HepG2 (cell line): ENCODE measurements around the gene IRF6. TPM values are rescaled to one million over a fixed set of nuclear protein-coding genes. Genes with fewer than 3 reads are reported as not detected.

Source experiments
- ATAC-seq: fragments of 200-7000 bp; cut with Tn5 transposase; 3 replicates; pipeline ENCODE4 v1.9.1; 2020; ENCODE audit warnings: mild to moderate bottlenecking, moderate library complexity
- BruUV-seq: library from RNA; stranded (reverse); fragments of 400-500 nt; replicated peaks from 2 replicates; lab custom pipeline; 2021; lab: Mats Ljungman, UMichigan
- CTCF ChIA-PET: fragments of 300-600 bp; formaldehyde crosslinking; extraction: SDS; loops from one replicate; lab custom pipeline; 2021; ENCODE audit warnings: low total read pairs, inconsistent platforms, low intra/inter-chr PET ratio; lab: Yijun Ruan, JAX
- POLR2A ChIA-PET: fragments of 350-600 bp; sonication (Branson Sonifier 250); formaldehyde crosslinking; loops from one replicate; lab custom pipeline; 2020; ENCODE audit warnings: antibody characterized with exemption, inconsistent platforms; lab: Yijun Ruan, JAX
- DNase-seq: peaks from one replicate; pipeline ENCODE4 v3.0.0-alpha.2; 2015; ENCODE audit warnings: low spot score
- FAIRE-seq: peaks from 3 replicates; lab custom pipeline; 2011; peaks lifted over from hg19 to GRCh38; lab: Jason Lieb, UNC
- H2AFZ ChIP-seq: one replicate; pipeline ENCODE4 v1.6.1; 2011; ENCODE audit warnings: low read length, inconsistent platforms
- H3K27ac ChIP-seq: fragments of 300-600 bp; 3 replicates; pipeline ENCODE4 v1.8.0; 2011; ENCODE audit warnings: mixed run types, mild to moderate bottlenecking, mixed read lengths, low read length, inconsistent platforms; ENCODE audit not compliant: insufficient read depth; ENCODE audit errors: extremely low read length
- H3K27me3 ChIP-seq, 2 experiments: fragments of 200-600 bp in 1 of 2; 2 replicates in 1 of 2; 3 replicates in 1 of 2; pipeline versions ENCODE4 v1.6.0 to v1.8.0; 2011; ENCODE audit warnings: low read length in 2 of 2, mild to moderate bottlenecking in 2 of 2, moderate library complexity in 2 of 2, inconsistent platforms in 1 of 2; ENCODE audit not compliant: insufficient read depth in 2 of 2, control insufficient read depth in 1 of 2
- H3K36me3 ChIP-seq, 2 experiments: fragments of 200-600 bp in 1 of 2; replicated peaks in 1 of 2; 2 replicates in 1 of 2; 3 replicates in 1 of 2; pipeline versions ENCODE4 v1.5.1 to v1.8.0; 2011; ENCODE audit warnings: low read length in 2 of 2, inconsistent platforms in 1 of 2; ENCODE audit not compliant: insufficient read depth in 2 of 2, control insufficient read depth in 1 of 2
- H3K4me1 ChIP-seq: 2 replicates; pipeline ENCODE4 v1.5.1; 2012; ENCODE audit warnings: low read length, inconsistent platforms; ENCODE audit not compliant: insufficient read depth
- H3K4me2 ChIP-seq: 2 replicates; pipeline ENCODE4 v1.6.0; 2011; ENCODE audit warnings: low read depth, low read length, inconsistent platforms
- H3K4me3 ChIP-seq, 3 experiments: fragments of 200-600 bp in 1 of 3; sonication (generic), shearing (Covaris generic) in 1 of 3; replicated peaks in 1 of 3; 2 replicates each; pipeline ENCODE4 v1.5.1; 2011 to 2016; ENCODE audit warnings: low read length in 3 of 3, inconsistent platforms in 2 of 3, low read depth in 2 of 3, mild to moderate bottlenecking in 2 of 3, control low read depth in 1 of 3, mixed read lengths in 1 of 3; ENCODE audit not compliant: insufficient read depth in 1 of 3
- H3K79me2 ChIP-seq: one replicate; pipeline ENCODE4 v1.6.1; 2011; ENCODE audit warnings: low read length, inconsistent platforms; ENCODE audit not compliant: insufficient read depth
- H3K9ac ChIP-seq: 2 replicates; pipeline ENCODE4 v1.6.0; 2011; ENCODE audit warnings: mild to moderate bottlenecking, low read depth, low read length, inconsistent platforms; ENCODE audit not compliant: insufficient read depth
- H3K9me3 ChIP-seq: 2 replicates; pipeline ENCODE4 v1.5.1; 2012; ENCODE audit warnings: mild to moderate bottlenecking, low read length
- H4K20me1 ChIP-seq: 2 replicates; pipeline ENCODE4 v1.6.0; 2011; ENCODE audit warnings: inconsistent platforms, mild to moderate bottlenecking, low read length, moderate library complexity; ENCODE audit not compliant: insufficient read depth
- GATAD1 ChIP-seq: IDR thresholded peaks from 2 replicates; pipeline ENCODE4 v1.6.1; 2016; ENCODE audit warnings: missing genetic modification reagents, missing compliant biosample characterization
- GPN1 ChIP-seq: sonication (generic); formaldehyde crosslinking; IDR thresholded peaks from 2 replicates; pipeline ENCODE4 v1.5.1; 2020; ENCODE audit warnings: missing genetic modification reagents, borderline replicate concordance
- IRF2 ChIP-seq: IDR thresholded peaks from 2 replicates; pipeline ENCODE4 v1.6.1; 2018; ENCODE audit warnings: missing genetic modification reagents, missing compliant biosample characterization
- JUNB ChIP-seq: sonication (generic); formaldehyde crosslinking; IDR thresholded peaks from 2 replicates; pipeline ENCODE4 v1.8.0; 2022; ENCODE audit warnings: missing genetic modification reagents, mild to moderate bottlenecking, borderline replicate concordance
- KDM3A ChIP-seq: IDR thresholded peaks from 2 replicates; pipeline ENCODE4 v1.6.1; 2018; ENCODE audit warnings: low read depth, missing compliant biosample characterization
- NKX3-1 ChIP-seq: sonication (generic); formaldehyde crosslinking; IDR thresholded peaks from 2 replicates; pipeline ENCODE4 v1.5.0; 2020; ENCODE audit warnings: missing genetic modification reagents
- RFXAP ChIP-seq: sonication (generic); formaldehyde crosslinking; IDR thresholded peaks from 2 replicates; pipeline ENCODE4 v1.4.0; 2020; ENCODE audit warnings: missing genetic modification reagents, borderline replicate concordance
- RXRA ChIP-seq: sonication (generic); formaldehyde crosslinking; IDR thresholded peaks from 2 replicates; pipeline ENCODE4 v1.5.1; 2020; ENCODE audit warnings: missing genetic modification reagents
- SMAD9 ChIP-seq: sonication (generic); formaldehyde crosslinking; IDR thresholded peaks from 2 replicates; pipeline ENCODE4 v1.5.1; 2020; ENCODE audit warnings: mild to moderate bottlenecking, missing genetic modification reagents
- ZBTB25 ChIP-seq: IDR thresholded peaks from 2 replicates; pipeline ENCODE4 v1.6.1; 2018; ENCODE audit warnings: missing genetic modification reagents
- ZBTB43 ChIP-seq: sonication (generic); formaldehyde crosslinking; conservative IDR thresholded peaks from 2 replicates; pipeline ENCODE4 v1.4.0; 2020; ENCODE audit warnings: missing genetic modification reagents
- ZNF24 ChIP-seq: fragments of 450-650 bp; IDR thresholded peaks from 2 replicates; pipeline ENCODE4 v1.6.1; 2017; ENCODE audit warnings: antibody characterized with exemption, mild to moderate bottlenecking
- ZNF441 ChIP-seq: sonication (generic); formaldehyde crosslinking; IDR thresholded peaks from 2 replicates; pipeline ENCODE4 v1.7.0; 2021; ENCODE audit warnings: missing genetic modification reagents, borderline replicate concordance
- ZNF572 ChIP-seq: sonication (generic); formaldehyde crosslinking; IDR thresholded peaks from 2 replicates; pipeline ENCODE4 v1.5.1; 2020; ENCODE audit warnings: mild to moderate bottlenecking, missing genetic modification reagents
- ZNF7 ChIP-seq: IDR thresholded peaks from 2 replicates; pipeline ENCODE4 v1.6.1; 2016; ENCODE audit warnings: missing biosample characterization, missing genetic modification reagents
- ZNF878 ChIP-seq: sonication (generic); formaldehyde crosslinking; IDR thresholded peaks from 2 replicates; pipeline ENCODE4 v1.8.1; 2023; ENCODE audit warnings: mild to moderate bottlenecking, missing genetic modification reagents, moderate library complexity
- WGBS: methylation state at CpG from one replicate; pipeline ENCODE4 v1.1.6; 2017; ENCODE audit warnings: low lambda C conversion rate; 5-methylcytosine and 5-hydroxymethylcytosine counted together
- in situ Hi-C: cut with HindIII; loops from 2 replicates; pipeline ENCODE4 v1.10.0; 2017; ENCODE audit warnings: low pct_unique_long_range_greater_than_20kb; ENCODE audit not compliant: extremely low pct_ligation_motif_present
- intact Hi-C: fragments of 100-400 bp; cut with micrococcal nuclease; formaldehyde crosslinking; loops from one replicate; pipeline ENCODE4 v1.10.0; 2022; ENCODE audit not compliant: unreplicated experiment
- polyA plus RNA-seq, 8 experiments: library from polyadenylated mRNA; depleted of rRNA in 3 of 8; stranded (reverse) in 7 of 8; unstranded in 1 of 8; fragments of >200 nt; fragmentation: Illumina TruSeq in 4 of 8; extraction: Trizol in 4 of 8; gene quantifications; 2 replicates each; pipeline versions ENCODE4 v1.2.1 to v1.2.3, GENCODE V29; 2011 to 2016; ENCODE audit warnings: low read depth in 4 of 8, missing spikeins in 1 of 8, mixed read lengths in 1 of 8; ENCODE audit not compliant: insufficient read depth in 1 of 8
- total RNA-seq, 5 experiments: library from RNA; depleted of rRNA; stranded (reverse); fragments of >200 nt; fragmentation: Illumina TruSeq; extraction: Trizol; gene quantifications; 2 replicates each; pipeline ENCODE4 v1.2.3, GENCODE V29; 2016; ENCODE audit warnings: low read depth in 1 of 5
- TF ChIP-seq, protein P1 (sequence below): sonication (generic); formaldehyde crosslinking; IDR thresholded peaks from 2 replicates; pipeline ENCODE4 v1.5.0; 2020; ENCODE audit warnings: missing genetic modification reagents

IRF6 gene
- total and polyA plus RNA-seq, 2 of the 13 experiments (the other 11 are each of a cell fraction or from before 2014, with no cell fraction given) = 0.02 TPM; not detected in 1

DNA sequence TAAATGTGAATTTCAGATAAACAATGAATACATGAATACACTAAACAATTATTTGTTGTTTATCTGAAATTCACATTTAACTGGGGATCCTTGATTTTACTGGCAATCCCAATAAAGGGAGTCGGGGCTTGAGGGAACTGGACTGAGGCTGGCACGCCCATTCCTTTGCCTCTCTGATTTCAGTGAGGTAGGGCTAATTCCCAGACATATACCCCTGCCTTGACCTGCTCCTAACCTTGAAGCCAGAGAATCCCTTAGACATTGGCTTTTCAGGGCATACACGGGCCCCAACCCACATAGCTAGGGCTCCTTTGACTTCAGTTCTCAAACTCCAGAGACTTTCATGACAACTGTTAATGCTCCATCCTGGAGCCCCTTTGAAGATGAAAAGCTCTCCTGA lies 11.0 kb upstream of the IRF6 start:
- Histone ChIP-seq H4K20me1 (no peaks in the 10 kb centered on the region), H3K27me3 (peaks cover 0 to 8% of the 10 kb centered on the region in 2 experiments; a peak in 2 of 5 replicates), H3K79me2 (no peaks in the 10 kb centered on the region), H3K27ac (no peak overlapping the region), H3K36me3 (no peaks in the 10 kb centered on the region), H2AFZ (no peak overlapping the region), H3K4me3 (no peak overlapping the region), H3K4me2 (no peak overlapping the region), H3K9ac (no peak overlapping the region), H3K9me3 (no peaks in the 10 kb centered on the region), H3K4me1 (peaks cover 32% of the 10 kb centered on the region)
- intact Hi-C loops = no loop called here
- BruUV-seq = no TSS peak
- POLR2A ChIA-PET = no interaction called here
- 6% methylated on average over 2 of the region's 3 CpGs for WGBS
- CTCF ChIA-PET = no interaction called here
- DNase-seq (no peak), ATAC-seq (no peak), FAIRE-seq (no peak)
- no peak for TF ChIP-seq RFXAP (CRISPR knock-in tag)
- TF ChIP-seq RXRA (CRISPR knock-in tag) = no peak
- no peak for TF ChIP-seq ZBTB25 (CRISPR knock-in tag)
- TF ChIP-seq JUNB (CRISPR knock-in tag) = no peak
- TF ChIP-seq SMAD9 = no peak
- TF ChIP-seq ZNF7 (CRISPR knock-in tag) = no peak
- TF ChIP-seq GPN1 (CRISPR knock-in tag) = no peak
- TF ChIP-seq ZBTB43 (CRISPR knock-in tag) = no peak
- TF ChIP-seq KDM3A (CRISPR knock-in tag) = no peak
- TF ChIP-seq ZNF572 (CRISPR knock-in tag) = no peak
- TF ChIP-seq IRF2 (CRISPR knock-in tag) = no peak
- TF ChIP-seq GATAD1 (CRISPR knock-in tag) = no peak
- no peak for TF ChIP-seq ZNF441
- TF ChIP-seq, protein P1, sequence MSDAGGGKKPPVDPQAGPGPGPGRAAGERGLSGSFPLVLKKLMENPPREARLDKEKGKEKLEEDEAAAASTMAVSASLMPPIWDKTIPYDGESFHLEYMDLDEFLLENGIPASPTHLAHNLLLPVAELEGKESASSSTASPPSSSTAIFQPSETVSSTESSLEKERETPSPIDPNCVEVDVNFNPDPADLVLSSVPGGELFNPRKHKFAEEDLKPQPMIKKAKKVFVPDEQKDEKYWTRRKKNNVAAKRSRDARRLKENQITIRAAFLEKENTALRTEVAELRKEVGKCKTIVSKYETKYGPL = no peak
- TF ChIP-seq NKX3-1 = no peak
- no peak for TF ChIP-seq ZNF24
- TF ChIP-seq ZNF878 (CRISPR knock-in tag) = no peak
- in situ Hi-C loops = no loop called here
